Right lobe of liver (tissue), 6 donors: Measurements from ENCODE around the gene PRDM12. TPM values are rescaled to one million over a fixed set of nuclear protein-coding genes. Genes with fewer than 3 reads are reported as not detected.

Experiments used
- ATAC-seq, 4 donors: fragments of 200-7000 bp; cut with Tn5 transposase; one replicate each; pipeline ENCODE4 v1.9.1; 2020; ENCODE audit warnings: mild to moderate bottlenecking in 4 of 4, moderate library complexity in 4 of 4
- DNase-seq, 3 donors: peaks; one replicate each; pipeline ENCODE4 v3.0.0-alpha.2; 2020
- H3K27ac ChIP-seq, 3 donors: fragments of 200-600 bp; one replicate each; pipeline ENCODE4 v1.8.0; 2022
- H3K27me3 ChIP-seq, 2 donors: fragments of 200-600 bp; one replicate each; pipeline ENCODE4 v1.8.0; 2022
- H3K36me3 ChIP-seq, 4 donors: fragments of 200-600 bp; sonication (generic) in 1 of 4; one replicate each; pipeline versions ENCODE4 v1.5.1 to v1.8.0; 2017 to 2022; ENCODE audit warnings: control low read depth in 1 of 4
- H3K4me1 ChIP-seq, 4 donors: fragments of 200-600 bp; sonication (generic) in 1 of 4; one replicate each; pipeline versions ENCODE4 v1.5.1 to v1.8.0; 2017 to 2022; ENCODE audit warnings: control low read depth in 1 of 4
- H3K4me3 ChIP-seq, 3 donors: fragments of 200-600 bp; one replicate each; pipeline ENCODE4 v1.8.0; 2022
- H3K9me3 ChIP-seq, 4 donors: fragments of 200-600 bp; sonication (generic) in 1 of 4; one replicate each; pipeline versions ENCODE4 v1.5.1 to v1.8.0; 2017 to 2022; ENCODE audit warnings: control low read depth in 1 of 4
- POLR2A ChIP-seq: fragments of 450-650 bp; IDR thresholded peaks from one replicate; pipeline ENCODE4 v1.6.1; 2017; ENCODE audit warnings: antibody characterized with exemption, mild to moderate bottlenecking
- WGBS: methylation state at CpG from one replicate; pipeline ENCODE4 v1.1.6; 2018; ENCODE audit warnings: low coverage, low lambda C conversion rate; ENCODE audit not compliant: insufficient coverage; ENCODE audit errors: missing lambda C conversion rate; 5-methylcytosine and 5-hydroxymethylcytosine counted together
- intact Hi-C, 2 donors: fragments of 100-400 bp; cut with DNase I; formaldehyde crosslinking; loops; one replicate each; pipeline versions ENCODE4 v1.11.2 to v1.14.1; 2022
- total RNA-seq, 6 experiments: library from RNA; depleted of rRNA in 2 of 6; stranded (reverse); fragments of >200 nt in 2 of 6; fragmentation: NEBNext Ultra II Directional in 3 of 6; extraction: Animal tissue kit (Norgen Biotek cat#: 25700) in 3 of 6; gene quantifications; one replicate each; pipeline versions ENCODE4 v1.1.0 to v1.2.4, GENCODE V29; 2016 to 2023
- TF ChIP-seq, protein P1 (sequence below), 4 donors: fragments of 200-600 bp in 3 of 4; fragments of 450-650 bp in 1 of 4; IDR thresholded peaks; one replicate each; pipeline versions ENCODE4 v1.5.1 to v1.8.0; 2016 to 2022; ENCODE audit warnings: antibody characterized with exemption in 4 of 4, mild to moderate bottlenecking in 2 of 4
- donor health status: DM: no; HTN: yes; CAD: no.
- donor health status: DM: no; HTN: no; CAD: no.
- donor health status: DM: no; HTN: no; CAD: no.
- donor health status: DM: no; HTN: yes; CAD: no.
- donor health status: DM: no; HTN: yes; CAD: no.

Gene PRDM12
- total RNA-seq, 6 experiments from 2014 or later, result 0.15 TPM; not detected in 5

DNA sequence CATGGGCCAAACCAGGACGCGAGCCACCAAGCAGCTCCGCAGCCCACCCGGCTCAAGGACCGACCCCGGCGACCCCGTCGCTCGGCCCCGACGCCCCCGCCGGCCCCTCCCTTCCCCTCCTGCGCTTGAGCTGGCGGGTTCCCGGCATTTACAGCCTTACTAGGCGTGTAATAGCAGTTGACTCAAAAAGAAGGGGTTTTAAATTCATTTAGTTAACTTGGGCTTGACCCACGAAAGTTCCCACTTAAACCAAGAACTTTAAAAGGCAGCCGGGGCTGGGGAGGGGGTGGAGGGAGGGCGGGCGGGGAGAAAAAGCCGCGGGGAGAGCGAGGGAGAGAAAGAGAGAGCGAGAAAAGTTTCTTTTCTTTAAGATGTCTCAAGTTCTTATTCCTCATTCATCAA is 636 bp downstream of the PRDM12 start:
- Histone ChIP-seq H3K9me3 (no peaks in the 10 kb centered on the region), H3K27ac (no peak overlapping the region), H3K4me1 (peaks cover 0 to 33% (median 0%) of the 10 kb centered on the region in 4 donors), H3K4me3 (no peak overlapping the region), H3K36me3 (no peaks in the 10 kb centered on the region), H3K27me3 (peaks cover 17 to 57% of the 10 kb centered on the region in 2 donors)
- 3% methylated on average over 21 of the region's 26 CpGs for WGBS
- ATAC-seq (no peak), DNase-seq (no peak)
- TF ChIP-seq, protein P1, sequence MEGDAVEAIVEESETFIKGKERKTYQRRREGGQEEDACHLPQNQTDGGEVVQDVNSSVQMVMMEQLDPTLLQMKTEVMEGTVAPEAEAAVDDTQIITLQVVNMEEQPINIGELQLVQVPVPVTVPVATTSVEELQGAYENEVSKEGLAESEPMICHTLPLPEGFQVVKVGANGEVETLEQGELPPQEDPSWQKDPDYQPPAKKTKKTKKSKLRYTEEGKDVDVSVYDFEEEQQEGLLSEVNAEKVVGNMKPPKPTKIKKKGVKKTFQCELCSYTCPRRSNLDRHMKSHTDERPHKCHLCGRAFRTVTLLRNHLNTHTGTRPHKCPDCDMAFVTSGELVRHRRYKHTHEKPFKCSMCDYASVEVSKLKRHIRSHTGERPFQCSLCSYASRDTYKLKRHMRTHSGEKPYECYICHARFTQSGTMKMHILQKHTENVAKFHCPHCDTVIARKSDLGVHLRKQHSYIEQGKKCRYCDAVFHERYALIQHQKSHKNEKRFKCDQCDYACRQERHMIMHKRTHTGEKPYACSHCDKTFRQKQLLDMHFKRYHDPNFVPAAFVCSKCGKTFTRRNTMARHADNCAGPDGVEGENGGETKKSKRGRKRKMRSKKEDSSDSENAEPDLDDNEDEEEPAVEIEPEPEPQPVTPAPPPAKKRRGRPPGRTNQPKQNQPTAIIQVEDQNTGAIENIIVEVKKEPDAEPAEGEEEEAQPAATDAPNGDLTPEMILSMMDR (IDR thresholded peaks at IDR 0.05), result no peak
- TF ChIP-seq POLR2A, result no peak
- intact Hi-C loops, result loop anchor here in 1 of 2 donors (5.0 kb wide), 1 partner anchor 193 kb away; no protein-coding TSS in a partner anchor

DNA sequence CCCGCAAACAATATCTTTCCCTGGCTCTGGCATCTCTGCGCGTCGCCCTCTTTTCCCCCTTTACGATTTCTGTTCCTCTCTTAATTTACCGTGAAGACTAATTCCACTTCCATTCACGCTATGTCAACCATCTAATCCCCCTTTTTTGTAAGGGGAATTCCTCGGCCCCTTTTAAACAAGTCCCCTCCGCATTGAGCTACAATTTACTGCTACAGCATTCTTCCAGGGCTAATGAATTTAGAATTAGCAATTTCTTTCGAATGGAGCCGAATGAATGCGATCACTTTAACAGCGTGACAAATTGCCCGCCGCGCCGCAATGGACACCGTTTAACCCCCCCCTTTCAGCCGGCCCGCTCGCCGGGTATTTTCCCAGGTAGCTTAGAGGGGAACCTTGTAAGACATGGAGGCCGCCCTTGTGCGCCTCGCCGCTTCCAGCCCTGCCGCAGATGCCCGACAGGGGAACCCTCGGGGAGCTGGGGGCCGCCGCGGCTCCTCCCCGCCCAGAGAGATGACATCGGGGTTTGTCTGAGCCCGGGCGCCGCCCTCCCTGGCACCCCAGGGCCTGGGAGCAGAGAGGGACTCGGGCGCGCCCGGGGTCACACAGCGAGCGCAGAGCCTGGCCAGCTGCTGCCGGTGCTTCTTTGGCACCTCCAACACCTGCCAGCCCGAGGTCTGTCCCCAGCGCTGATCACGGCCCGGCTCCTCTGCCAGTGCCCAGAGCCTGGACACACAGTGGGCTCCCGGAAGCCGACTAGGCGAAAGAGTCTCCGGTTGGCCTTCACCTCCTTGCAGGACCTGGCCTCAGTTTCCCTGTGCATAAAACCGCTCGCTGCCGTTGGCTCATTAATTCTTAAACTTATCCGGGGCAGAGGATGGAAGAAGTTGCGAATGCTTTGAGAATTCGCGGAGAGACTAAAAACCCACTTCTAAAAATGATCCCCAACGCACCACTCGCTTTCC is 1.3 kb downstream of the PRDM12 start:
- ATAC-seq, result no peak
- no peaks in the 10 kb centered on the region for H3K9me3 ChIP-seq
- 3% methylated on average over 24 of the region's 61 CpGs for WGBS
- no peak overlapping the region for H3K4me3 ChIP-seq
- no peak for DNase-seq
- H3K27ac ChIP-seq, result no peak overlapping the region
- H3K36me3 ChIP-seq, result no peaks in the 10 kb centered on the region
- intact Hi-C loops, result loop anchor here in 1 of 2 donors (5.0 kb wide), 1 partner anchor 193 kb away; no protein-coding TSS in a partner anchor
- TF ChIP-seq POLR2A, result no peak
- TF ChIP-seq, protein P1 (IDR thresholded peaks at IDR 0.05), result no peak
- peaks cover 0 to 27% (median 0%) of the 10 kb centered on the region in 4 donors for H3K4me1 ChIP-seq
- H3K27me3 ChIP-seq, result peaks cover 17 to 50% of the 10 kb centered on the region in 2 donors

DNA sequence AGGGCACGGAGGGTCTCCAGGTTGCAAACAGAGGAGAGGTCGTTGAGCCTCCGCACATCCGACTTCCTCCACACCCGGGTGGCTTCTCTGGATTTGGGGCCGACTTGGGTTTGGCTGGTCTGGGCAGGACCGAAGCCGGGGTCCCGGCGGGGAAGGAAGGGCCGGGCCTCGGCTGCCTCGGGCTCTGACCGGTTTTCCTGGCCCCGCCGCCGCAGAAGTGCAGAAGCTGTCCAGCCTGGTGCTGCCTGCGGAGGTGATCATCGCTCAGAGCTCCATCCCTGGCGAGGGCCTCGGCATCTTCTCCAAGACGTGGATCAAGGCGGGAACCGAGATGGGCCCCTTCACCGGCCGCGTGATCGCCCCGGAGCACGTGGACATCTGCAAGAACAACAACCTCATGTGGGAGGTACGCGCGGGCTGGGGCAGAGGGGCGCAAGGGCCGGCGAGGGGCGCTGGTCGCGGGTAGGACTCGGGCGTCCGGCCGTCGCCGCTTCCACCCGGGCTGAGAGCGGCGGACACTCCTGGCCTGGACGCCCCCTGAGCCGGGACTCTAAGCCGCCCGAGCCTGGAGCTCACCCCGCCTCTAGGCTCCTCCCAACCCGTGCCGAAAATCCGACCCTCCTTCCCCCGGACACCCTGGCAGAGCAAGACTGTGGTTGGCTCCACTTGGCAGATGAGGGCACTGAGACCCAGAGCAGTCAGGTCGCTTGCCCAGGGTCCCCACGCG is 2.2 kb downstream of the PRDM12 start:
- ATAC-seq (no peak), DNase-seq (no peak)
- WGBS, result 4% methylated on average over 15 of the region's 60 CpGs
- no peak for TF ChIP-seq POLR2A
- TF ChIP-seq, protein P1 (IDR thresholded peaks at IDR 0.05), result no peak
- Histone ChIP-seq H3K36me3 (no peaks in the 10 kb centered on the region), H3K4me1 (peaks cover 0 to 19% (median 0%) of the 10 kb centered on the region in 4 donors), H3K9me3 (no peaks in the 10 kb centered on the region), H3K27me3 (peaks cover 17 to 41% of the 10 kb centered on the region in 2 donors), H3K27ac (no peak overlapping the region), H3K4me3 (no peak overlapping the region)
- intact Hi-C loops, result loop anchor here in 1 of 2 donors (5.0 kb wide), 1 partner anchor 194 kb away; no protein-coding TSS in a partner anchor

DNA sequence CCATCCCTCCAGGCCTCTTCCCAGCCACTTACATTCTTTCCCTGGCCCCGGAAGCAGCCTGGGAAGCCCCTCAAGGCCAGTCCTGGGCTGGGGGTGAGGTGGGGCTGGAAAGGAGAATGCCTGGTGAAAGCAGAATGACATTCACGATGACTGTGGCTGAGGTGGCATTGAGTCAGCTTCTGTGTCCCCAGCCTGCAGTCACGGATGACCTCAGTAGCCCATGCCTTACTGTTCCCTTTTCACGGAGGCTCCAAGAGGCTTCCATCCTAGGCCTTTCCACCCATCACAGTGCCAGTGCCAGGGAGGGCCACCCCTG is 2.7 kb downstream of the PRDM12 start:
- peaks cover 17 to 36% of the 10 kb centered on the region in 2 donors for H3K27me3 ChIP-seq
- intact Hi-C loops, result loop anchor here in 1 of 2 donors (5.0 kb wide), 1 partner anchor 195 kb away; no protein-coding TSS in a partner anchor
- no CpG with 5 or more reads among the region's 4 CpGs for WGBS
- no peak for ATAC-seq
- no peak overlapping the region for H3K4me3 ChIP-seq
- no peaks in the 10 kb centered on the region for H3K9me3 ChIP-seq
- no peak overlapping the region for H3K27ac ChIP-seq
- peaks cover 0 to 13% (median 0%) of the 10 kb centered on the region in 4 donors for H3K4me1 ChIP-seq
- no peak for DNase-seq
- H3K36me3 ChIP-seq, result no peaks in the 10 kb centered on the region
- TF ChIP-seq, protein P1 (IDR thresholded peaks at IDR 0.05), result no peak
- TF ChIP-seq POLR2A, result no peak
